HFF-Myc (cell line): Measurements from ENCODE around the gene SLCO1C1.
"Not testable (repeated sequence)": the region's sequence is repeated elsewhere in the genome, so short reads cannot be mapped to it uniquely, and the experiment has no call there.

Source experiments
- DNase-seq: peaks from one replicate; pipeline ENCODE4 v3.0.0-alpha.2; 2011; ENCODE audit warnings: low read depth; ENCODE audit errors: extremely low read depth
- H3K4me3 ChIP-seq: replicated peaks from 2 replicates; pipeline ENCODE4 v1.5.1; 2011; ENCODE audit warnings: low read depth, mild to moderate bottlenecking, control low read depth, low read length
- CTCF ChIP-seq: IDR thresholded peaks from 2 replicates; pipeline ENCODE4 v1.5.1; 2012; ENCODE audit warnings: mild to moderate bottlenecking, low read depth, low read length, control low read depth; ENCODE audit errors: missing control alignments

SLCO1C1 gene

DNA sequence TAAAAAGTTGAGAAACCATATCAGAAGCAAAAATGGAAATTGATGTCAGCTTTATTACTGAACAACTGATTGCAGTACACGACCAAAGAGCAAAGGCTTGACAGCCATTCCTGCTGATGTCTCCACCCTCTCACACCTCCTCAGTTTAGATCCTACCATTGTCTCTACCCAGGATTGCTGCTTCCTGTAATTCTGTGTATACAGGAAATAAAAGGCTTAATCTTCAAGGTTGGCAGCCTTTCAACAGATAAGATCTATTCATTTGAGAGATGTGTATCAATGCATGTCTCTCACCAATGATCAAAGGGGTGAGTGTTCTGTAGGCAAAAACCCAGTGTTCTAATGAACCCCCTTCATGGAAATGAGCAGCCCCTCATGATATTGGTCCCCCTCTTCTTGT, 27.0 kb downstream of the SLCO1C1 start:
- no peak overlapping the region for H3K4me3 ChIP-seq
- no peak for DNase-seq
- no peak for TF ChIP-seq CTCF

DNA sequence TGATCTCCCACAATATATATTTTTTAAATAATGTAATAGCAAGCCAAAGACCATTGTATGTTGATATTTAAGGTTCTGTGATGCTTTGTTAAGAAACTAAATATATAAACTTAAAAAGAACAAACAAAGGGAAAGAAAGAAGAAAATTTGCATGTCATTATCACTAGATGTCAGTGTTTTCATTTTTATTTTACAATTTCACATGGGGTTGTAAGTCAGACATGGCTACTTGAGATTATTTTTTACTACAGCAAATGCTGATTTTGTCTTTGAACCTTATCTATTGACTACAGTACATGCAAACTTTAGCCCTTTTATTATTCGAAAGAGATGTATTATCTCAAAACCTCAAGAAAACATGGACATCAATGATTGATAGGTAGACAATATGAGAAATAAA, 36.1 kb downstream of the SLCO1C1 start:
- no peak overlapping the region for H3K4me3 ChIP-seq
- DNase-seq = no peak
- TF ChIP-seq CTCF = no peak

GRCh38 chr12:20740972-20741371, 45.8 kb downstream of the SLCO1C1 start:
- H3K4me3 ChIP-seq = no peak overlapping the region
- DNase-seq = no peak
- no peak for TF ChIP-seq CTCF

DNA sequence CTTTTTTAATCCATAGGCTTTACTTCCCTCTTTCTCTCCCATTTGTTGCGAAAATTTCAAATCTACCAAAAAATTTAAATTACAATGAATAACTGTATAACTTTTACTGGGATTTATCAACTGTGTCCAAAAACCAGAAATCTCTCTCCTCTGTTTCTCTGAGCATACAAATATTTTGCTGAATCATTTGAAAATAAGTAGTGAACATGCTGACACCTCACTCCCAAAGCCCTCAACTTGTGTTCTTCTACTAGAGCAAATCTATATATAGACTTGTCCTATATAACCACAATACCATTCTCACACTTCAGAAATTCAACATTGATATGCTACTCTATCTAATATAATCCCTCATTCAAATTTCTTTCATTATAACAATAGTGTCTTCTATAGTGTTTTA, 53.1 kb downstream of the SLCO1C1 start:
- TF ChIP-seq CTCF = no peak
- H3K4me3 ChIP-seq = no peak overlapping the region
- DNase-seq = no peak

GRCh38 chr12:20751046-20751445, 55.9 kb downstream of the SLCO1C1 start:
- no peak for TF ChIP-seq CTCF
- no peak for DNase-seq

GRCh38 chr12:20777420-20777819, 82.3 kb downstream of the SLCO1C1 start:
- no peak for TF ChIP-seq CTCF
- H3K4me3 ChIP-seq = no peak overlapping the region
- no peak for DNase-seq

More at GRCh38 chr12:20751046-20751445, 55.9 kb downstream of the SLCO1C1 start:
- no peak overlapping the region for H3K4me3 ChIP-seq

DNA sequence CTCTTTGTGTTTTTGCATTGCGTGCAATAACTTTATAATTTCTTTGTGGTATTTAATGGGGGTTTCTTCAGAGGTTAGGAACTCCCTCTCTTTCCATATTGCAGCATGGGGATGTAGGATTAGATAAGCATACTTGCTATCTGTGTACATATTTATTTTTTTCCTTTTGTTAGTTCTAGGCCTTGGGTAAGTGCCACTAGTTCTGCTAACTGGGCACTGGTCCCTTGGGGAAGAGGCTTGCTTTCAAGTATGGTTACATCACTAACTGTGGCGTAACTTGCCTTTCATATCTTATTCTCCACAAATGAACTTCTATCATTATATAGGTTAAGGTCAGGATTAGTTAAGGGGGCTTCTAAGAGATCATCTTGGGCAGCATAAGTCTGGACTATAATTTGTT, 83.8 kb downstream of the SLCO1C1 start:
- no peak overlapping the region for H3K4me3 ChIP-seq
- no peak for DNase-seq
- TF ChIP-seq CTCF = no peak

DNA sequence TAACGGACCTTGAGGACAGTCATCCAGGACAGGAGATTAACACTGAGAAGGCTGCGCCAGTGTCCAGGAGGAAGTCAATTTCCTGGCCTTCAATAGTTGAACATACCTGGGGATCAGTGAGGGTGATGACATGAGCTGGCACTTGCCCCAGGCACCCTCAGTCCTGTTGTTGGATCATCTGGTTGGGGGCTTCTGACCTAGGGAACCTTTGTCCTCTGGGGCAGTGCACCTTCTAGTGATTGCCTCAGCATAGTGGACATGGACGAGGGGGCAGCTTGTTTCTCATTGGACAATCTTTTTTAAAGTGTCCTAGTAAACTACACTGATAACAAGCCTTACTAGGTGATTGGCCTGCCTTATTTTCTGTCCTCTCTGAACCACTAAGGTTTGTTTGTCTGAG, 84.8 kb downstream of the SLCO1C1 start:
- H3K4me3 ChIP-seq, DNase-seq: not testable (repeated sequence)

DNA sequence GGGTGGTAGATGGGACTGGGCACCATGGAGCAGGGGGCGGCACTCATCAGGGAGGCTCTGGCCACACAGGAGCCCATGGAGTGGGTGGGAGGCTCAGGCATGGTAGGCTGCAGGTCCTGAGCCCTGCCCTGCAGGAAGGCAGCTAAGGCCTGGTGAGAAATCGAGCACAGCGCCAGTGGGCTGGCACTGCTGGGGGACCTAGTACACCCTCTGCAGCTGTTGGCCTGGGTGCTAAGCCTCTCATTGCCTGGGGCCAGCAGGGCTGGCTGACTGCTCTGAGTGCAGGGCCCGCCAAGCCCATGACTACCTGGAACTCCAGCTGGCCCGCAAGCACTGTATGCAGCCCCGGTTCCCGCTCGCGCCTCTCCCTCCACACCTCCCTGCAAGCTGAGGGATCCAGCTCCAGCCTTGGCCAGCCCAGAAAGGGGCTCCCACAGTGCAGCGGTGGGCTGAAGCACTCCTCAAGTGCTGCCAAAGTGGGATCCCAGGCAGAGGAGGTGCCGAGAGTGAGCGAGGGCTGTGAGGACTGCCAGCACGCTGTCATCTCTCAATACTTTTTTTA, 88.7 kb downstream of the SLCO1C1 start:
- H3K4me3 ChIP-seq, DNase-seq: not testable (repeated sequence)
